Measurements from ENCODE around the gene TMA7.

- TF ChIP-seq POLR2AphosphoS5 (IDR thresholded peaks at IDR 0.05; ENCODE audit: low read depth, low read length) (peak; percentile 71), TAF1 (IDR thresholded peaks at IDR 0.05; ENCODE audit: borderline replicate concordance, insufficient read depth, low read length) (no peak), REST (IDR thresholded peaks at IDR 0.05; ENCODE audit: insufficient read depth in 1 of 2, low read depth in 2 of 2, low read length in 2 of 2) (no peak), FOXP2 (optimal IDR thresholded peaks at IDR 0.05; ENCODE audit: borderline replicate concordance, extremely low read depth, extremely low read length, insufficient read depth) (no peak), SIN3A (IDR thresholded peaks at IDR 0.05; ENCODE audit: borderline replicate concordance, insufficient read depth, low read length) (no peak)
Observed at GRCh38 chr3:48472923-48473616, 33.0 kb downstream of the TMA7 start.

All from PFSK-1 (cell line).